MM.1S (cell line): ENCODE data around the gene FOXP1.

Source experiments
- DNase-seq: peaks from one replicate; pipeline ENCODE4 v3.0.0-alpha.2; 2015
- H2AFZ ChIP-seq: fragments of 300-600 bp; sonication (generic); 2 replicates; pipeline ENCODE4 v1.6.0; 2016; ENCODE audit warnings: antibody characterized with exemption, low read length
- H3F3A ChIP-seq: fragments of 300-600 bp; sonication (generic); 2 replicates; pipeline ENCODE4 v1.6.1; 2016; ENCODE audit warnings: mild to moderate bottlenecking, antibody characterized with exemption, low read length, moderate library complexity, mixed read lengths; ENCODE audit not compliant: insufficient read depth
- H3K27ac ChIP-seq: fragments of 300-600 bp; sonication (generic); 2 replicates; pipeline ENCODE4 v1.5.1; 2016; ENCODE audit warnings: mild to moderate bottlenecking, low read length
- H3K27me3 ChIP-seq: fragments of 300-600 bp; sonication (generic); replicated peaks from 2 replicates; pipeline ENCODE4 v1.6.0; 2016; ENCODE audit warnings: low read length; ENCODE audit not compliant: insufficient read depth
- H3K36me3 ChIP-seq: fragments of 300-600 bp; sonication (generic); replicated peaks from 2 replicates; pipeline ENCODE4 v1.6.1; 2016; ENCODE audit warnings: mild to moderate bottlenecking, low read length, mixed read lengths; ENCODE audit not compliant: insufficient read depth
- H3K4me1 ChIP-seq: fragments of 300-600 bp; sonication (generic); 2 replicates; pipeline ENCODE4 v1.6.1; 2016; ENCODE audit warnings: low read length, mixed read lengths
- H3K4me2 ChIP-seq: fragments of 300-600 bp; sonication (generic); 2 replicates; pipeline ENCODE4 v1.6.0; 2016; ENCODE audit warnings: low read depth, low read length
- H3K4me3 ChIP-seq: fragments of 300-600 bp; sonication (generic); 2 replicates; pipeline ENCODE4 v1.5.1; 2016; ENCODE audit warnings: low read length, mixed read lengths
- H3K79me2 ChIP-seq: fragments of 300-600 bp; sonication (generic); 2 replicates; pipeline ENCODE4 v1.6.1; 2016; ENCODE audit warnings: mixed run types, low read length, mixed read lengths
- H3K9ac ChIP-seq: fragments of 300-600 bp; sonication (generic); 2 replicates; pipeline ENCODE4 v1.6.1; 2016; ENCODE audit warnings: low read length, mixed read lengths
- H3K9me2 ChIP-seq: fragments of 300-600 bp; sonication (generic); replicated peaks from 2 replicates; pipeline ENCODE4 v1.6.1; 2016; ENCODE audit warnings: mild to moderate bottlenecking, low read length, mixed read lengths; ENCODE audit not compliant: insufficient read depth
- H3K9me3 ChIP-seq: fragments of 300-600 bp; sonication (generic); replicated peaks from 2 replicates; pipeline ENCODE4 v1.6.1; 2016; ENCODE audit warnings: mild to moderate bottlenecking, low read length, mixed read lengths; ENCODE audit not compliant: insufficient read depth
- H4K20me1 ChIP-seq: fragments of 300-600 bp; sonication (generic); 2 replicates; pipeline ENCODE4 v1.6.1; 2016; ENCODE audit warnings: mild to moderate bottlenecking, low read length, moderate library complexity, mixed read lengths; ENCODE audit not compliant: insufficient read depth
- CTCF ChIP-seq: fragments of 300-600 bp; sonication (generic); IDR thresholded peaks from 2 replicates; pipeline ENCODE4 v1.5.1; 2016; ENCODE audit warnings: antibody characterized with exemption, low read length, mixed read lengths
- EZH2 ChIP-seq: fragments of 300-600 bp; sonication (generic); optimal IDR thresholded peaks from 2 replicates; pipeline ENCODE3; 2017; ENCODE audit warnings: low read depth, mild to moderate bottlenecking, antibody characterized with exemption, low read length, mixed read lengths
- EZH2phosphoT487 ChIP-seq: fragments of 300-600 bp; sonication (generic); IDR thresholded peaks from 2 replicates; pipeline ENCODE4 v1.6.1; 2018; ENCODE audit warnings: antibody characterized with exemption, low read length

The FOXP1 gene

DNA sequence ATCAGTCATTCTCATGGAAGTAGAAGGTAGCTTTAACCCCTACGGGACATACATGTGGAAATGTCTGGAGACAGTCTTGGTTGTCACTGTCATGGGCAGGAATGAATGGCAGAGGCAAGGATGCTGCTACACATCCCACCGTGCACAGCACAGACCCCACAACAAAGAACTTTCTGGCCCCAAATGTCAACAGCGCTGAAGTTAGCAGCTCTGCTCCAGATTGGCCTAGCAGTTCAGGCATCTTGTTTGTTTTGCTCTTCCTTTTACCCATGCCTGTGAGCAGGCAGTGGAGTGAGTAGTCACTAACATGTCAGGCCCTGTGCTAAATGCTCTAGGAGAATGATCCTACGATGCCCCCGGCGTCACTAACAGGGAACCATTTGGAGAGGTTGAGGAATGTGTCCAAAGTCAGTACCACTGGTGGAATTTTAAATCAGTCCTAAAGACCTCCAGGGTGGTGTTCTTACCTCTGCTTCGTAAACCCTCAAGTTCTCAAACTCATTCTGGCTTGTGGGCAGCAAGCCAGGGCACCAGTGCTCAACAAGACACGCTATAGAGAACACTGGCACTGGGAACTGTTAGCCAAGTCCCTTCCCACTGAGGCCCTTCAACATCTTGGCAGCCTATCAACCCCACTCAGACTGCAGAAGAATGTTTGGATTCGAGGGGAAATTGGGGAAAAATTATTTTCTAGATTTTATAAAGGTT is 142.2 kb downstream of the FOXP1 start:
- Histone ChIP-seq H3K79me2 (no peaks in the 10 kb centered on the region), H3K9me2 (no peaks in the 10 kb centered on the region), H4K20me1 (no peaks in the 10 kb centered on the region), H3K27ac (no peak overlapping the region), H2AFZ (no peak overlapping the region), H3K4me3 (no peak overlapping the region), H3K36me3 (no peaks in the 10 kb centered on the region), H3K4me1 (peaks cover 20% of the 10 kb centered on the region), H3K9me3 (no peaks in the 10 kb centered on the region), H3F3A (peaks cover 18% of the 10 kb centered on the region), H3K4me2 (no peak overlapping the region), H3K27me3 (no peaks in the 10 kb centered on the region), H3K9ac (no peak overlapping the region)
- TF ChIP-seq EZH2 (no peak), EZH2phosphoT487 (no peak), CTCF (no peak)
- DNase-seq: no peak

DNA sequence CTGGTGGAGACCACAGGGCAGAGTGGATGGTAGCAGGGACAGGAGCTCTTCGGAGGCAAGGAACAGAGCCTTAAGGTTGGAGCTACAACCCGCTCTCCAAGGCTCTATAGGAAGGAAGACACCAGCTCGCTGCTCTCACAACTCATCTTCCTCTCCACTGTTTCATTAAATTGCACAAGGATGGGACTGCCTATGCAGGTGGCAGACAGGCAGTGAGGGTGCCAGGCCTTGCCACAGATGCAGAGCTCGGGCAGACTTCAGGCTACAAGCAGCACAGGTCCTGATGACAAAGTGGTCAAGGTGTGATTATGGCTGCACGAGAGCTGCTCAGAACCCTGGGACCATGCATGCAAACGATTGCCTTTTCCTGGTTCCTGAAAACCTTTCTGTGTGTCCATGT is 144.6 kb downstream of the FOXP1 start:
- Histone ChIP-seq H3K79me2 (no peaks in the 10 kb centered on the region), H3K4me2 (no peak overlapping the region), H3K9ac (no peak overlapping the region), H2AFZ (no peak overlapping the region), H3F3A (peaks cover 9% of the 10 kb centered on the region), H3K27ac (no peak overlapping the region), H3K27me3 (no peaks in the 10 kb centered on the region), H3K4me1 (peaks cover 9% of the 10 kb centered on the region), H3K4me3 (no peak overlapping the region), H3K9me2 (no peaks in the 10 kb centered on the region), H3K36me3 (no peaks in the 10 kb centered on the region), H4K20me1 (no peaks in the 10 kb centered on the region), H3K9me3 (no peaks in the 10 kb centered on the region)
- DNase-seq: no peak
- TF ChIP-seq EZH2 (no peak), CTCF (no peak), EZH2phosphoT487 (no peak)

- no peaks in the 10 kb centered on the region for H3K9me2 ChIP-seq
- H3K4me2 ChIP-seq: no peak overlapping the region
- H3F3A ChIP-seq: peaks cover 2% of the 10 kb centered on the region; the same call in 1 of the 2 replicates
- no peaks in the 10 kb centered on the region for H3K27me3 ChIP-seq
- no peak overlapping the region for H3K27ac ChIP-seq
- no peaks in the 10 kb centered on the region for H4K20me1 ChIP-seq
- H3K9ac ChIP-seq: no peak overlapping the region
- H3K4me1 ChIP-seq: peaks cover 2% of the 10 kb centered on the region
- no peak overlapping the region for H3K4me3 ChIP-seq
- H3K36me3 ChIP-seq: no peaks in the 10 kb centered on the region
- no peak for DNase-seq
- H3K79me2 ChIP-seq: no peaks in the 10 kb centered on the region
- no peaks in the 10 kb centered on the region for H3K9me3 ChIP-seq
- TF ChIP-seq EZH2phosphoT487: no peak
- TF ChIP-seq EZH2: no peak
- TF ChIP-seq CTCF: no peak
- H2AFZ ChIP-seq: no peak overlapping the region
Observed at GRCh38 chr3:71438071-71438685, 145.3 kb downstream of the FOXP1 start.
